HG02610 (cell line): Measurements from ENCODE around the gene MGMT.

ENCODE experiments used
- ATAC-seq: cut with Tn5 transposase; IDR thresholded peaks from one replicate; pipeline ENCODE4 v1.9.1; 2021; ENCODE audit warnings: mild to moderate bottlenecking, moderate library complexity; ENCODE audit not compliant: unreplicated experiment

The MGMT gene

DNA sequence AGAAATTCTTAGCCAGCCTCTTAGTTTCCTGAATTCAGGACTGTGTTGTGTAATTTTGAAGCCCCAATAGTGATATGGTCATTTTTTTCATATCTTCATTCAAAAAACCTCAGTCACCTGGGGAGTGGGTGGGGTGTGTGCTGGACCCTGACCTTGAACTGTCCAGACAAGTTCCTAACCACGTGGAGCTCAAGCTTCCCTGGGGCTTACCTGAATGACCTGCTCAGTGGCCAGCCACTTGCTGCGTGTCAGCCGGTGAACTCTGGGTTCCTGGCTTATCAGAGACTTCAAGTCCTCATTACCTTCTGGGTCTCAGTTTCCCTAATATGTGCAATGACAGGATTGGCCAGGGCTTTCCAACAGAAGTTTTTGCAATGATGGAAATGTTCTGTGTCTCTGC lies 27.1 kb downstream of the MGMT start:
- no peak for ATAC-seq

DNA sequence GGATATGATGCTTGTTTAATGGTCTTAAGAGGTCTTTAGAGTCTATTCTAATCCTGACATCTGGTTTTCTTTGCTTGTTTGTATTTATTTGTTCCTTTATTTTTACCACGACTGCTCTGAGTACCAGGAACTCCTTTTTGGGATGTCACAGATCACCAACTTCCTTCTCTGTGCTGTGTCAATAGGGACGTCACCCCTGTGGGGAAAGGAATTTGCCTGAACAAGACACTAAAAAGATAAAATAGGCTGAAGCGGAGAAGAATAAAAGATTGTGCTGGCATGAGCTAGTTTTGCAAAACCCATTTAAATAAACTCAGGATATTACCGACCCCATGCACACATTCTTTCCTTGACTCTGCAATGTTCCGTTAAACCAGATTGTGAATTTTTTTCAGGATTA lies 27.7 kb downstream of the MGMT start:
- no peak for ATAC-seq

DNA sequence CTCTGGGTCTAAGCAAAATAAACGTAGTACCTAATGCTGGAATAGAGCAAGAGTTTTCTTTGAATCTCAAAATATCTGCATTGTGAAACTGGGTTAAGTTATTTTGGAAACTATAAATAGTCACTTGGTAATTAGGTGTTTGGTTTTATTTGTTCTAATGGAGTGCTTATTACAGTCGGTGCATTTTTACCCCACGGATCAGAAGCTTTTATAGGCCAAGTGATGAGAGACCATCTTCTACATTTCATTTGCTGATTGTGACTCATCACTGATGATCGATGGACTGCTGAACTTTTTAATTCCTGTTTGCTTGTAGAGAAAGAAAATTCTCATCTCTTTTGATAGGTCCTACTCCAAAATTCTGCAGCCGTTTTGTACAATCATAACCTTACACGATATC lies 28.2 kb downstream of the MGMT start:
- no peak for ATAC-seq

DNA sequence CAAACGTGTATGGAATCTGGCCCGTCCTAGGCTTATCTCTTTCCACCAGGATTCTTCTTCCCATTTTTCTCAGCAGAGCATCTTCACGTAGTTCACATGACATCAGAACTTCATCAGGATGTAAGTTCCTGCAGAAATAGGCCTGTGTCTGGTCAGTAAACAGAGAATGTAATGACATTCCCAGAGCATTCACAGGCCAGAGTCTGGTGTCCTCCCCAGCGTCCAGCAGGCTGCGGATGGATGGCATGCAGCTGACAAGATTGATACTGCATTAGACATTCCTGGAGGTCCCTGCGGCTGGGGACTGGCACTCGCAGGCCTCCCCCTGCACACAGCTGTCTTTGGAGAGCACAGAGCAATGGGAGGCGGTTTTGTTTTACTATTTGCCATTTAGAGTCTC lies 28.7 kb downstream of the MGMT start:
- no peak for ATAC-seq

DNA sequence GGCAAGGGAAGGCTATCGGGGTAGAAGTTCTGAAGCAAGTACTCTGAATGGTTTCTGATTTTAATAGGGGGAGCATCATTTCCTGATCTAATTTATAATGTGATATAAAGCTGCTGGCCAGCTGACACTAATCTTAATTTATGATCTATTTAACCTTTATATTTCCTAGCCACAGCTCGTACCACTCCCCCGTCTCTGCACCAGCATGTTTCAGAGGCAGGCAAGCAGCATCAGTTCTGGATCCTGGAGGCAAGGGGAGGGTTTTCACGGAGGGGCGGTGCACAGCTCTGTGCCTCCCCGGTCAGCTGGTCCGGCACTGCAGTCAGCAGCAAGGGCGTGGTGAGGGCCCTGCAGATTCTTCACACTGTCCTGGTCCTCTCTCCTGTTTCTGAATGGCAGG lies 30.0 kb downstream of the MGMT start:
- ATAC-seq: no peak

DNA sequence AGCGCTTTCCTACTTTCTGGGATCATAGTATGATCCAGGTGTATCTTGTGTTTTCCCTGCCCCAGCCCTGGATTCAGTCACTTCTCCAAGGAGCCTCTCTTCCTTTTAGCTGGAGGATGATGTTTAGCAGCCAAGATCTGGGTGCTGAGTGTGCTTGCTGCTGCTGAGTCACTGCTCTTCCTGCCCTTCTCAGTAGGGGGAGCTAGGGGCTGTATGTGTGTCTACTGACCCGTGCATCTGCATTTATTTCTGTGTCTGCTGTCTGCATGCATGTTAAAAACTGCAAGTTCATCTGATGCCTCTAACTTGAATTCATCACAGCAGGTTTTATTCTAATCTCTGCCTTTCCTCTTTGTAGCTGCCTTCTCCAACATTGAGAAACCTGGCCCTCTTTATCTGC lies 31.6 kb downstream of the MGMT start:
- ATAC-seq: no peak

DNA sequence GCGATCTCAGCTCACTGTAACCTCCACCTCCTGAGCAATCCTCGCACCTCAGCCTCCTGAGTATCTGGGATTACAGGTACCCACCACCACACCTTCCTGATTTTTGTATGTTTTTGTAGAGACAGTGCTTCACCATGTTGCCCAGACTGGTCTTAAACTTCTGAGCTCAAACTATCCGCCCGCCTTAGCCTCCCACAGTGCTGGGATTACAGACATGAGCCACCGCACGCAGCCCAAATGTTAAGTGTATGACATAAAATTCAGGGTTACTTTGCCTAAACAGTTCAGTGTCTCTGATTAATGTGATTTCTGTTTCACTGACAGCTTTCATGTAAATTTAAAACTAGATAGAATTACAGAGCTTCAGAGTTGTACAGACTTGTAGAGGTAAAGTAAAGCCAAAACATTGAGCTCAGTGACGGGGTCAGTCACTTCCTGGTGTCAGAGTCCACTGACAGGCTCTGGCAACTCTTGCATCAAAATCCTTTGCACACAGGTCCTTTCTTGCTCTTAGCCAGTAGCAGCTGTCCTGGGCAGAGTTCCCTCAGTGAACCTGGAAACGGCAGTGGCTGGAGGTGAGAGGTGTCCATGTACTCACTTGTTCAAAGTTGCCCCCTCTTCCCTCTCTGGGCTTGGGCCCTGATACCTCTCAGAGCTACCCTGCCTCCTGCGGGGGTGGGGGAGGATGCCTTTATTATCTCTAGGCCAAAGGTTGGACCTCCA lies 33.7 kb downstream of the MGMT start:
- ATAC-seq: no peak

DNA sequence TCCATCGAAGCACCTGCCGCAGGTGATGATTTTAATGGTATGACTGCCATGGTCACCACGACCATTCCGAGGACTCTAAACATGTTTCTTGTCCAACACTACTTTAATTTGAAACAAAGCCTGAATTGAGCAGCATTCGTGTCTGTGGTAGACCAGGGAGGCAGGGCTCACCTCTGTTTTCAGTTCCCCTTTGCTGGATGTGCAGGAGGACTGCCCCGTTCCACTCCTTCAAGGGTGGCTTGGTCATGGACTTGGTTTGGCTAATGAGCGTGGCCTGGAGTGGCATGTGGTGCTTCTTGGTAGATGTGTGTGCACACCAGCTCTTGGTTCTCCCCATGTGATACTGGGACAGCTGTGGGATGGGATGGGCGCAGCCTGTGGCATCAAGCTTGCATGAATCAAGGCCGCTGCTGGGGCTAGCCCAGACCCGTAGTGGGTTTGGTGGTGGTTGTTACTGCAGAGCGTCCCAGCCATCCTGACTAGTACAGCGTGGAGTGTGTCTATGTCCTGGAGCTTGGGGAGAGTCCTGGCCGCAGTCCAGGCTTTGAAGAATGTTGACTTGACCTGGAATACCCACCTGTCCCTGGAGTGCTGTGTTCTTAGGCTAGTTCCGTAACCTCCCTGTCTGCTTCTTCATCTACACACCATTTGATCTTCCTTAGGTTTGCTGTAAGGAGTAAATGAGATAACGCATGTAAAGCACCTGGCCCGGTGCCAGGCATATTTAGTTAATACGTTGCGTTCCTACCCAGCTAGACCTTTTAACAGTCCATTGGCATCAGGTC lies 34.8 kb downstream of the MGMT start:
- ATAC-seq: peak; percentile 88

DNA sequence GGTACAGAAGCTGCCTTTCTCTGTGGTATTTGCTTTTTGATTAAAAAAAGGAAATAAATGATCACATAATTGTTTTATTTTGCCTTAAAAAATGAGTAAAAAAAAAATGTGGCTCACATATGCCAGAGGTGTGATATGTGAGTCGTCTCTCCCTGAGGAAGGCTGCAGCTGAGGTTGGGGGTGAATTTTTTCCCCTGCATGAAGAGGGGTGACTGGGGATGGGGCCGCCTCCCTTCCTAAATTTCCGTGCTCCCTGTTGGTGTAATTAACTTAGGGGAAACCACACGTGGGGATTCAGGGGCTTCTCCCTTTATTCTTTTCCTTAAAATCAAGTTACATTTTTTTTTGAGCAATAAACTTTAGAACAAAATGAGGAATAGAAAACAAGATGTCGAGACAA lies 35.4 kb downstream of the MGMT start:
- no peak for ATAC-seq

DNA sequence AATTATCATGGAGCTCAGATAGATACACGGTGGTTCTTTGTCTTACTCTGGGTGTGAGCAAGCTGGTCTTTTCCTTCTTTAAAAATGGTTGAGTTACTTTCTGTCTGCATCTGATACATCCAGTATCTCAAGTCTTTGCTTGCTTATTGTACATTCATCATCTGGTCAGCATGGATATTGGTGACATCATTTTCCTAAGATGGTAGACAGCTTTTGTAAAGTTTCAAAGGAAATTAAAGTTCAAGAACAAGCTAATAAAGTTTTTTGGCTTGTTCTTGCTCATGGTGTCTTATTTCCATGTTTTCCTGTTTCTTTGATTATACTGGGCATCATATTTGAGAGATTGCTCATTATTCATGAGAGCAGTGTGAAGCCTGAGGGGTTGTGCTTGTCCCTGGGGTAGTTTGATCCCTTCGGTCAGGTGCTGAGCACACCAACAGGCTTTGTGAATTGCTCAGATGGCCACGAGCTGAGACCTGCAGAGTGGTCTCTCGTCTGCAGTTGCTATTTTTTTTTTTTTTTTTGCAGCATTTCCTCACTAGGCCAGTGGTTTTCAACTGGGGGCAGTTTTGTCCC lies 38.5 kb downstream of the MGMT start:
- ATAC-seq: no peak

DNA sequence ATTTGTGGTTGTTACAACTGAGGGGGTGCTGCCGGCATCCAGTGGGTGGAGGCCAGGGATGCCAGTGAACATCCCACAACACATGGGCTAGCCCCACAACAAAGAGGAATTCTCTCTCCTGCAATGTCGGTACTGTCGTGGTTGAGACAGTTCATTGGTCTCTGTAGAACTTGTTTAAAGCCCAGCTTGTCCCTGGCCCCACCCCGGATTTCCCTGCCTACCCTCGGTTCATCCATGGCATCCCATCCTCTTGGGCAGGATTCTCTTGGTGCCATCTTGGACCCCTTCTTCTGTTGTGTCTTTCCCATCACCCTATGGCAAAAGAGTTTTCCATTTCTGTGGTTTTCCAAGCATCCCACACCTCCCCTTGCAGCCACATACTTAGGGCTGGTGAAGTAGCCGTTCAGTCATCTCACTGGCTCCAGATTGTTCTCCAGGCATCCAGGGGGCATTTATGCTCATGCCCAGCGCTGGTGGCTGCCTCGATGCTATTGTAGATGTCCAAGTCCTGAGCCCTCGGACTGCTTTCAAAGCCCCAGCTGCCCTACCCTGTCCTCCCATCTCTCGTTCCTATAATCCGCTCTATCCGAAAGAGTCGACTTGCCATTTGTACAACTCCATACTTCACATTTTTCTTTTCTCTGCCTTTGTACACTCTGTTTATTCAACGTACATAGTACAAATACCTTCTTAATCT lies 39.2 kb downstream of the MGMT start:
- ATAC-seq: no peak

DNA sequence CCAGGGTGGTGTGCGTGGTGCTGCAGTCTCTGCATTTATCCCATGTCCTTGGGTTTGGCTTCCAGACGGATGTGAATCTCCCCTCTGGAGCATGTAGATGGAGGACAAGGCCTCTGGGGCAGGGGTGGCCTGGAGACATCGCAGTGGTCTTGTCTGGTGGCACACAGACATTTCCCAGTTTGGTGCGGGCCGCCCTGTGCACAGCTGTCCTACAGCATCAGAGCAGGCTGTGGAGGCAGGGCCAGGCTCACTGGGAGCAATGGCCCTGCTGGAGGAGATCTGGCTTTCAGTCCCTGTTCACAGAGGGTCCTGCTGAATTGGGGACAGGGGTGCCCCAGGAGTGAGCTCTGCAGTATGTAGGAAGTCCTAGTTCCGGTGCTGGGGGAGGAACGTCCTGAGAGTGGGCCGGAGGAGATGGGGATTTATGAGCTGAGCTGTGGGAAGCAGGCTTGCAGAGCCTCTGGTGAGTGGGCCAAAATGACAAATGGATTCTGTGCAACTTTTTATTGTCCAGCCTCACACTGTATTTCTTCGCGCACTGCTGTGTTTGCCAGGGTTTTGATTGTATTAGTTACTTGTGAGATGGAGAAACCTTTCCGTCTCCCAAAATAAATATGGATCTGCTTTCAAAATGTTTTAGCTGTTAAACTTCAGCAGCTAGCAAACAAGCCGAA lies 40.3 kb downstream of the MGMT start:
- ATAC-seq: no peak

DNA sequence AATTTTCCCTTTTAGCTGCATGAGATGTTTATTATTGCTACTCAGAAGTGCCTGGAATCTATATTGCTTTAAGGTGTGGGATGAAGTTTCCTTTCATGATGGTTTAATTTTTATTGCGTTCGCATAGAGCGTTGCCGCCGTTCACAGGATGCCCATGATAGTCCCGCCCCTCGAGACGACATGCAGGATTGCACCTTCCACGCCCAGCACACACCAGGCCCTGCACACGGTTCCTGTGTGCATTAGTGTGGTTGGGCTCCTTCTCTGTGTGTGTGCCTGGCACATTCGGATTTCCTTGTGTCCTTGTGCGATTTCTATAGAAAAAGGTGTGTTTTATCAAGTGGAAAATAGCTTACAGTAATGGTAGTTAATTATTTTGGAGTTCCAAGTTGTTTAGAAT lies 42.1 kb downstream of the MGMT start:
- ATAC-seq: no peak

DNA sequence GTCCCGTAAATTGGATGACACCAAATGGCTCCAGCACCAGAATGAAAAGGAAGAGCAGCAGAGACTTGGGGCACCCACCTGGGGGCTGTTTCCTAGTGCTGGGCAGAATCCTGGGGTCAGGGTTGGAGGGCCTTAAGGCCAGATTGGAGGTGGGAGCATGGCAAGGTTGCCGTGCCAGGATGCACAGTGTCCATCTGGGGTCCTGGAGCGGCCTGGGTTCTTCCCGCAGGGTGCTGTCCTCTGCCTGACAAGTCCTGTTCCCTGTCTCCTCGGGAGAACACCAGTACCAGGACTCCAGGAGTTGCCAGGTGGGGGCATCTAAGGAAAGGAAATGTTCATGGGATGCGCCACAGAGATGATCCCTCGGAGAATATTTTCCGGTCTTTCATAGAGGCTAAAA lies 42.8 kb downstream of the MGMT start:
- no peak for ATAC-seq

DNA sequence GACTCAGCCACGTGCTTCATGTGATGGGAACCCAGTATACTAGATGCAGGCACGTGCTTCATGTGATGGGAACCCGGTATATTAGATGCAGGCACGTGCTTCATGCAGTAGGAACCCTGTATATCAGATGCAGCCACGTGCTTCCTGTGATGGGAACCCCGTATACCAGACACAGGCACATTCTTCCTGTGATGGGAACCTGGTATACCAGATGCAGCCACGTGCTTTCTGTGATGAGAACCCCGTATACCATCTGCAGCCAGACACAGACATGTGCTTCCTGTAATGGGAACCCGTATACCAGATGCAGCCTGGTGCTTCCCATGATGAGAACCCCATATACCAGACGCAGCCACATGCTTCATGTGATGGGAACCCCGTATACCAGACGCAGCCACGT lies 44.0 kb downstream of the MGMT start:
- ATAC-seq: no peak

DNA sequence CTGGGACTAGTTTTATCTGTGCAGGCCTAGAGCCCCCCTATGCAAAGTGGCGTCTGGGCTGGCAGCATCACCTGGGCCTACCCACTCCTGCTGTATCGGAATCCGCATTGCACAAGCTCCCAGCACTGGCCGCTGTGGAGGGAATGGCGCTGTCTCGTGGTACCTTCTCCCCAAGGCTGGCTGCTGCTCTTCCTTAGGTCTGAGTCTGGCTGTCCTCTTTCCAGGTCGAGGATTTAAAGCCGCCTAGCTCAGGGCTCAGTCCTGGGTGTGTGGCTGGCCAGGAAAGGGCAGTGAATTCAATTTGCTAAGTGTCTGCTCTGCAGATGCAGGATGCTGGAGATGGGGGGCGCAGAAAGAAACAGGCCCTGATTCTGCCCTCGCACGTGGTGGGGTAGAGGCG lies 44.7 kb downstream of the MGMT start:
- no peak for ATAC-seq

DNA sequence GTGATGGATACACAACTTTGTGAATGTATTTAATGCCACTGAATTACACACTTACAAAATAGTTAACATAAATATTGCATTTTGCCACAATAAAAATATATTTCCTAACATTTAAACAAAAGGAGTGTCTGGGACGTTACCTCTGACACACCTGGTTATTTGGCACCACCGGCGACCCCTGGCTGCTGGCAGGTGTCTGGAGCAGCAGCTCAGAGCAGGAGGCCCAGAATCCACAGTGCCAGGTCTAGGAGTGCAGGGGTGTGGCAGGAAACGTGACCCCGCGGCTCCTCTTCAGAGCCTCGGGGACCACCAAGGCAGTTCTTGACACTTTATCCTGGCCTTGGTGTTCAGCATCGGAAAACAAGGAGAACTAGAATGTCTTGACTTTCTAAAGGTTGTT lies 46.3 kb downstream of the MGMT start:
- no peak for ATAC-seq

DNA sequence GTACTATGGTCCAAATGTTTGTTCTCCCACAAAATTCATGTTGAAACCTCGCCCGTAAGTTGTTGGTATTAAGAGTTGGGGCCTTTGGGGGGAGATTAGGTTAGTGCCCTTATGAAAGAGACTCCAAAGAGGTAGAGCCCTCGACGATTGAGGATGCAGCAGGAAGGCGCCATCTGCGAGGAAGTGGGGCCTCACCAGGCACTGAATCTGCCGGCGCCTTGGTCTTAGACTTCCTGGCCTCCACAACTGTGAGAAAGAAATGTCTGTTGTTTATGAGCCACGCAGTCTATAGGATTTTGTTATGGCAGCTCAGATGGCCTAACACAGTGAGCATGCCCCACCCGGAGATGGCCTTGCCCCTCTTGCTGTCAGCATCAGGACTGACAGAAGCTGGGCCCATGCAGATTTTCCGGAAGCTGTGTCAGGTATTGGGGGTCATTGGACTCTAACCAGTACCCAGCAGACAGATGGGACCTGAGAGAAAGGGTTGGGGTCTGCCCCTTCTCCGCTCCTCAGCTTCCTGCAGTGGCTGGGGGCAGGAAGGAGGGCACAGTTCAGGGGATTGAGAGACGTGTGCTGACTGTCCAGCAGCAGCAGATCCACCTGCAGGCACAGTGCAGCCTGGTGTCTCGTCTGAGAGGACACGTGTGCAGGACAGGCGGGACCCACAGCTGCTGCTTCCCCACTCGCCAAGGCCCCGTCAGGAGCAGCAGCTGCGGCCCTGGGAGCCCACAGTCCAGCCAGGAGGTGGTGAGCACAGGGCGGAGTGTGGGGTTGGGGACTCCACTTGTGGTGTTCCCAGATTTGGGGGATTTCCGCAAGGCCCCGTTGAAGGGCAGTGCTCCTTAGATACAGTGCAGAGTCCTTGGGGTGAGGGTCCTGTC lies 47.8 kb downstream of the MGMT start:
- no peak for ATAC-seq

DNA sequence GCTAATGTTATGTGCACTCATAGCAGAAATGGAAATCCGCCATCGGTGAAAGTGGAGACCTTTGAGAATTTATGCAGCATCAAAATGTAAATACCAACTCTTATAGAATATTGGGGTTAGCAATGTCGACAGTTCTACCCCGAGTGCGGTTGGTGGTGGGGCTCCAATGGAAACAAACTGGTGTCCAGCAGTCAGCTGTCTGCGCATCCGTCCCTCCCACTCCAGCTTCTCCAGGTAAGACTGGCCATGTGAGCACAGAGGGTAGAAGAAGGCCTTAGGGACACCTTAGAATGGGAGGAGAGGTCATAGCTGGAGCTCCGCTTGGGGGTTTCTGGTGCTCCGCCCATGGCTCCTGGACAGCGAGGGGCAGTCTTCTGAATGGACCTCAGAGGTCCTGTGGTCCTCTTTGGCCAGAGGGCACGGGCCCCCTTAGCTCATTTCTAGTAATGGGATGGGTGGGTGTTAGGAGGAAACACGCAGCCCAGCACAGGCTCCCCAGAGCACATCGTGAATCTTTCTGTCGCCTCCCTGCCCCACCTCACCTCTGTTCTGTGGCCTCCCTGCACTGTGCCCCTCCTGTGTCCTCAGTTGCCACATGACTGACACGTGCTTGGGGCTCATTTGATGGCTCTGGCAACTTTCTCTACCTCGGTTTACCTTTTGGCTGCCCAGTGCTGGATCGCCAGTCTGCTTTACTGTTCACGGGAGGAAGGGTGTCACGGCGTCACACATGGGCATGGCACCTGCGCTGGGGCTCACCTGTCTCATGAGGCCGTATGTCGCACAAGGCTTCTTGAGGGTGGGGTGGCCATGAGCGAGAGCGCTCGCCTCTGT lies 50.0 kb downstream of the MGMT start:
- ATAC-seq: no peak
